HEK293 (cell line): Measurements from ENCODE around the gene SECTM1.
A peak's percentile ranks its signal among the peaks of the same experiment; 100 is the strongest.

Source experiments
- CTCF ChIA-PET: fragments of 350-600 bp; formaldehyde crosslinking; extraction: SDS; loops from one replicate; lab custom pipeline; 2021; ENCODE audit warnings: antibody characterized with exemption; lab: Yijun Ruan, JAX
- POLR2A ChIA-PET: fragments of 300-600 bp; formaldehyde crosslinking; extraction: SDS; loops from one replicate; lab custom pipeline; 2020; ENCODE audit warnings: antibody characterized with exemption, inconsistent platforms; lab: Yijun Ruan, JAX
- H3K27ac ChIP-seq: fragments of 200-500 bp; sonication (Bioruptor generic); 2 replicates; pipeline ENCODE4 v1.5.1; 2014; ENCODE audit warnings: low read depth, low read length, control low read depth, inconsistent platforms; ENCODE audit errors: extremely low read depth
- H3K36me3 ChIP-seq, 2 experiments: fragments of 200-500 bp in 1 of 2; sonication (Bioruptor generic) in 1 of 2; 1 replicate in 1 of 2; 2 replicates in 1 of 2; pipeline ENCODE4 v1.5.1; 2014 to 2017; ENCODE audit warnings: inconsistent platforms in 2 of 2, low read length in 2 of 2; ENCODE audit not compliant: control insufficient read depth in 2 of 2, insufficient read depth in 1 of 2
- H3K4me1 ChIP-seq: fragments of 200-500 bp; sonication (Bioruptor generic); 2 replicates; pipeline ENCODE4 v1.5.1; 2014; ENCODE audit warnings: mild to moderate bottlenecking, low read length, inconsistent platforms; ENCODE audit not compliant: control insufficient read depth, insufficient read depth
- H3K4me3 ChIP-seq: 2 replicates; pipeline ENCODE4 v1.5.1; 2011; ENCODE audit warnings: low read depth, mild to moderate bottlenecking, control low read depth, low read length, moderate library complexity
- H3K9me3 ChIP-seq: fragments of 200-500 bp; sonication (Bioruptor generic); 2 replicates; pipeline ENCODE4 v1.5.1; 2014; ENCODE audit warnings: low read depth, low read length, inconsistent platforms; ENCODE audit not compliant: control insufficient read depth, insufficient read depth
- MYNN ChIP-seq: fragments of 450-650 bp; formaldehyde crosslinking; IDR thresholded peaks from 2 replicates; pipeline ENCODE4 v1.5.1; 2016; ENCODE audit warnings: missing biosample characterization, missing genetic modification characterization, borderline replicate concordance
- PBX3 ChIP-seq: sonication (generic); formaldehyde crosslinking; IDR thresholded peaks from 2 replicates; pipeline ENCODE4 v1.8.1; 2022; ENCODE audit warnings: mild to moderate bottlenecking, moderate library complexity, missing genetic modification reagents
- SP7 ChIP-seq: fragments of 450-650 bp; formaldehyde crosslinking; IDR thresholded peaks from 2 replicates; pipeline ENCODE4 v1.5.1; 2016; ENCODE audit warnings: missing biosample characterization, missing genetic modification characterization
- TCF7L2 ChIP-seq: IDR thresholded peaks from 2 replicates; pipeline ENCODE4 v1.6.1; 2011; ENCODE audit warnings: low read depth, mild to moderate bottlenecking, inconsistent platforms, low read length, moderate library complexity, borderline replicate concordance
- ZEB2 ChIP-seq: fragments of 450-650 bp; formaldehyde crosslinking; IDR thresholded peaks from 2 replicates; pipeline ENCODE4 v1.5.1; 2016; ENCODE audit warnings: missing biosample characterization, missing genetic modification characterization
- ZIC2 ChIP-seq: fragments of 450-650 bp; formaldehyde crosslinking; IDR thresholded peaks from 2 replicates; pipeline ENCODE4 v1.5.1; 2016; ENCODE audit warnings: missing biosample characterization, missing genetic modification characterization
- ZNF114 ChIP-seq: fragments of 450-650 bp; formaldehyde crosslinking; IDR thresholded peaks from 2 replicates; pipeline ENCODE4 v1.5.0; 2017; ENCODE audit warnings: missing biosample characterization, missing genetic modification characterization
- ZNF121 ChIP-seq: fragments of 450-650 bp; formaldehyde crosslinking; IDR thresholded peaks from 2 replicates; pipeline ENCODE4 v1.5.1; 2016; ENCODE audit warnings: missing biosample characterization, missing genetic modification characterization
- ZNF155 ChIP-seq: fragments of 450-650 bp; formaldehyde crosslinking; IDR thresholded peaks from 2 replicates; pipeline ENCODE4 v1.5.1; 2016; ENCODE audit warnings: missing biosample characterization, missing genetic modification characterization
- ZNF2 ChIP-seq: fragments of 450-650 bp; formaldehyde crosslinking; IDR thresholded peaks from 2 replicates; pipeline ENCODE4 v1.5.1; 2016; ENCODE audit warnings: missing biosample characterization, missing genetic modification characterization
- ZNF223 ChIP-seq: fragments of 450-650 bp; formaldehyde crosslinking; IDR thresholded peaks from 2 replicates; pipeline ENCODE4 v1.5.1; 2016; ENCODE audit warnings: missing biosample characterization, missing genetic modification characterization
- ZNF302 ChIP-seq: fragments of 450-650 bp; formaldehyde crosslinking; IDR thresholded peaks from 2 replicates; pipeline ENCODE4 v1.5.1; 2016; ENCODE audit warnings: missing biosample characterization, missing genetic modification characterization, low read depth
- ZNF768 ChIP-seq: fragments of 450-650 bp; formaldehyde crosslinking; IDR thresholded peaks from 2 replicates; pipeline ENCODE4 v1.5.1; 2018; ENCODE audit warnings: missing biosample characterization, mild to moderate bottlenecking, missing genetic modification characterization
- ZSCAN18 ChIP-seq: fragments of 450-650 bp; formaldehyde crosslinking; IDR thresholded peaks from 2 replicates; pipeline ENCODE4 v1.5.1; 2016; ENCODE audit warnings: missing biosample characterization, missing genetic modification characterization
- TF ChIP-seq, protein P1 (sequence below): fragments of 450-650 bp; formaldehyde crosslinking; IDR thresholded peaks from 2 replicates; pipeline ENCODE4 v1.5.1; 2017; ENCODE audit warnings: missing biosample characterization, missing genetic modification characterization
- TF ChIP-seq, protein P2 (sequence below): fragments of 450-650 bp; formaldehyde crosslinking; IDR thresholded peaks from 2 replicates; pipeline ENCODE4 v1.5.1; 2017; ENCODE audit warnings: missing biosample characterization, missing genetic modification characterization
- TF ChIP-seq, protein P3 (sequence below): fragments of 450-650 bp; formaldehyde crosslinking; IDR thresholded peaks from 2 replicates; pipeline ENCODE4 v1.5.1; 2016; ENCODE audit warnings: missing biosample characterization, missing genetic modification characterization
- TF ChIP-seq, protein P4 (sequence below): fragments of 450-650 bp; formaldehyde crosslinking; IDR thresholded peaks from 2 replicates; pipeline ENCODE4 v1.5.1; 2016; ENCODE audit warnings: missing biosample characterization, missing genetic modification characterization
- TF ChIP-seq, protein P5 (sequence below): fragments of 450-650 bp; formaldehyde crosslinking; IDR thresholded peaks from 2 replicates; pipeline ENCODE4 v1.5.1; 2016; ENCODE audit warnings: missing biosample characterization, missing genetic modification characterization

The SECTM1 gene

GRCh38 chr17:82302568-82302963, 31.0 kb downstream of the SECTM1 start:
- no peak overlapping the region for H3K27ac ChIP-seq
- no peaks in the 10 kb centered on the region for H3K9me3 ChIP-seq
- POLR2A ChIA-PET = interaction anchor here (0.5 to 3.3 kb wide), 2 partner anchors 10 to 372 kb away, joined by 5 to 14 read pairs; no protein-coding TSS in a partner anchor
- H3K36me3 ChIP-seq = no peaks in the 10 kb centered on the region
- TF ChIP-seq ZNF223 = no peak
- TF ChIP-seq, protein P1, sequence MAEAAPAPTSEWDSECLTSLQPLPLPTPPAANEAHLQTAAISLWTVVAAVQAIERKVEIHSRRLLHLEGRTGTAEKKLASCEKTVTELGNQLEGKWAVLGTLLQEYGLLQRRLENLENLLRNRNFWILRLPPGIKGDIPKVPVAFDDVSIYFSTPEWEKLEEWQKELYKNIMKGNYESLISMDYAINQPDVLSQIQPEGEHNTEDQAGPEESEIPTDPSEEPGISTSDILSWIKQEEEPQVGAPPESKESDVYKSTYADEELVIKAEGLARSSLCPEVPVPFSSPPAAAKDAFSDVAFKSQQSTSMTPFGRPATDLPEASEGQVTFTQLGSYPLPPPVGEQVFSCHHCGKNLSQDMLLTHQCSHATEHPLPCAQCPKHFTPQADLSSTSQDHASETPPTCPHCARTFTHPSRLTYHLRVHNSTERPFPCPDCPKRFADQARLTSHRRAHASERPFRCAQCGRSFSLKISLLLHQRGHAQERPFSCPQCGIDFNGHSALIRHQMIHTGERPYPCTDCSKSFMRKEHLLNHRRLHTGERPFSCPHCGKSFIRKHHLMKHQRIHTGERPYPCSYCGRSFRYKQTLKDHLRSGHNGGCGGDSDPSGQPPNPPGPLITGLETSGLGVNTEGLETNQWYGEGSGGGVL (tag by site-specific recombination) = no peak
- TF ChIP-seq, protein P2, sequence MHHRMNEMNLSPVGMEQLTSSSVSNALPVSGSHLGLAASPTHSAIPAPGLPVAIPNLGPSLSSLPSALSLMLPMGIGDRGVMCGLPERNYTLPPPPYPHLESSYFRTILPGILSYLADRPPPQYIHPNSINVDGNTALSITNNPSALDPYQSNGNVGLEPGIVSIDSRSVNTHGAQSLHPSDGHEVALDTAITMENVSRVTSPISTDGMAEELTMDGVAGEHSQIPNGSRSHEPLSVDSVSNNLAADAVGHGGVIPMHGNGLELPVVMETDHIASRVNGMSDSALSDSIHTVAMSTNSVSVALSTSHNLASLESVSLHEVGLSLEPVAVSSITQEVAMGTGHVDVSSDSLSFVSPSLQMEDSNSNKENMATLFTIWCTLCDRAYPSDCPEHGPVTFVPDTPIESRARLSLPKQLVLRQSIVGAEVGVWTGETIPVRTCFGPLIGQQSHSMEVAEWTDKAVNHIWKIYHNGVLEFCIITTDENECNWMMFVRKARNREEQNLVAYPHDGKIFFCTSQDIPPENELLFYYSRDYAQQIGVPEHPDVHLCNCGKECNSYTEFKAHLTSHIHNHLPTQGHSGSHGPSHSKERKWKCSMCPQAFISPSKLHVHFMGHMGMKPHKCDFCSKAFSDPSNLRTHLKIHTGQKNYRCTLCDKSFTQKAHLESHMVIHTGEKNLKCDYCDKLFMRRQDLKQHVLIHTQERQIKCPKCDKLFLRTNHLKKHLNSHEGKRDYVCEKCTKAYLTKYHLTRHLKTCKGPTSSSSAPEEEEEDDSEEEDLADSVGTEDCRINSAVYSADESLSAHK = no peak
- TF ChIP-seq PBX3 = no peak
- TF ChIP-seq ZNF121 (tag by site-specific recombination) = no peak
- TF ChIP-seq SP7 (tag by site-specific recombination) = no peak
- no peak for TF ChIP-seq MYNN (tag by site-specific recombination)
- TF ChIP-seq, protein P3, sequence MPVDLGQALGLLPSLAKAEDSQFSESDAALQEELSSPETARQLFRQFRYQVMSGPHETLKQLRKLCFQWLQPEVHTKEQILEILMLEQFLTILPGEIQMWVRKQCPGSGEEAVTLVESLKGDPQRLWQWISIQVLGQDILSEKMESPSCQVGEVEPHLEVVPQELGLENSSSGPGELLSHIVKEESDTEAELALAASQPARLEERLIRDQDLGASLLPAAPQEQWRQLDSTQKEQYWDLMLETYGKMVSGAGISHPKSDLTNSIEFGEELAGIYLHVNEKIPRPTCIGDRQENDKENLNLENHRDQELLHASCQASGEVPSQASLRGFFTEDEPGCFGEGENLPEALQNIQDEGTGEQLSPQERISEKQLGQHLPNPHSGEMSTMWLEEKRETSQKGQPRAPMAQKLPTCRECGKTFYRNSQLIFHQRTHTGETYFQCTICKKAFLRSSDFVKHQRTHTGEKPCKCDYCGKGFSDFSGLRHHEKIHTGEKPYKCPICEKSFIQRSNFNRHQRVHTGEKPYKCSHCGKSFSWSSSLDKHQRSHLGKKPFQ (tag by site-specific recombination) = no peak
- no peak for TF ChIP-seq TCF7L2
- TF ChIP-seq ZNF114 = no peak
- peaks cover 7% of the 10 kb centered on the region for H3K4me1 ChIP-seq
- CTCF ChIA-PET = interaction anchor here (0.7 to 1.7 kb wide), 5 partner anchors 20 to 123 kb away, joined by 3 to 4 read pairs (median 3); no protein-coding TSS in a partner anchor
- no peak overlapping the region for H3K4me3 ChIP-seq

DNA sequence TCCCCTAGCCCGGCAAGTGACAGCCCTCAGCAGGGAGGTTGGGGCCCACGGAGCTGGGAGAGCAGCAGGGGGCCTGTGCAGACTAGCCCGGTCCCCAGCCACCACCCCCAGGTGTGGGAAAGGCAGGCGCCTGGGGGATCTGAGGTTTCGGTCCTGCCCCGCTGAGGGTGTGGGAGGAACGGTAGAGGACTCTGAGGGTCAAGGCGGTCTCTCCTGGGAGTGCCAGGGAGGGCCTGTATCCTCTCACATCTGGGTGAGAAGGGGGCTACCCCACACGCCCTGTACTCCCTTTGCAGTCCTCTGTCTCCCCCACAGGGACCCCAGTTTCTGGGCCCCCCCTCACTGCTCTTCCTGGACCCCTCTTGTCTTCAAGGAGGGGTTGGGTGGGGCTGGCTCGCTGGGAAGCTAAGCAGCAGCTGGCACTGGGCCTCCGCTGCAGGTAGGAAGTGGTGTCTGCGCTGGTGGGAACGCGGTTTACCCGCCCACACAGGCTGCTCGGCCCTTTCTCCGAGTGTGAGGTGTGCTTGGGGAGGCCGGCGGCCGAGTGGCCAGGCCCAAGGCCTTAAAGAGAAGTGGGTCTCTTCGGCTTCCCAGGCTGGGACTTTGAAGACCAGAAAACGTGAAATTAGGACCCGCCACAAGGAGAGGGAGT, 31.5 kb downstream of the SECTM1 start:
- CTCF ChIA-PET = interaction anchor here (1.0 to 2.3 kb wide), 5 partner anchors 9 to 124 kb away, joined by 3 to 11 read pairs (median 3); no protein-coding TSS in a partner anchor
- Histone ChIP-seq H3K9me3 (no peaks in the 10 kb centered on the region), H3K27ac (no peak overlapping the region), H3K36me3 (no peaks in the 10 kb centered on the region), H3K4me3 (no peak overlapping the region), H3K4me1 (peaks cover 12% of the 10 kb centered on the region)
- POLR2A ChIA-PET = interaction anchor here (1.9 to 3.3 kb wide), 2 partner anchors 9 to 10 kb away, joined by 7 to 14 read pairs; no protein-coding TSS in a partner anchor
- TF ChIP-seq, protein P4, sequence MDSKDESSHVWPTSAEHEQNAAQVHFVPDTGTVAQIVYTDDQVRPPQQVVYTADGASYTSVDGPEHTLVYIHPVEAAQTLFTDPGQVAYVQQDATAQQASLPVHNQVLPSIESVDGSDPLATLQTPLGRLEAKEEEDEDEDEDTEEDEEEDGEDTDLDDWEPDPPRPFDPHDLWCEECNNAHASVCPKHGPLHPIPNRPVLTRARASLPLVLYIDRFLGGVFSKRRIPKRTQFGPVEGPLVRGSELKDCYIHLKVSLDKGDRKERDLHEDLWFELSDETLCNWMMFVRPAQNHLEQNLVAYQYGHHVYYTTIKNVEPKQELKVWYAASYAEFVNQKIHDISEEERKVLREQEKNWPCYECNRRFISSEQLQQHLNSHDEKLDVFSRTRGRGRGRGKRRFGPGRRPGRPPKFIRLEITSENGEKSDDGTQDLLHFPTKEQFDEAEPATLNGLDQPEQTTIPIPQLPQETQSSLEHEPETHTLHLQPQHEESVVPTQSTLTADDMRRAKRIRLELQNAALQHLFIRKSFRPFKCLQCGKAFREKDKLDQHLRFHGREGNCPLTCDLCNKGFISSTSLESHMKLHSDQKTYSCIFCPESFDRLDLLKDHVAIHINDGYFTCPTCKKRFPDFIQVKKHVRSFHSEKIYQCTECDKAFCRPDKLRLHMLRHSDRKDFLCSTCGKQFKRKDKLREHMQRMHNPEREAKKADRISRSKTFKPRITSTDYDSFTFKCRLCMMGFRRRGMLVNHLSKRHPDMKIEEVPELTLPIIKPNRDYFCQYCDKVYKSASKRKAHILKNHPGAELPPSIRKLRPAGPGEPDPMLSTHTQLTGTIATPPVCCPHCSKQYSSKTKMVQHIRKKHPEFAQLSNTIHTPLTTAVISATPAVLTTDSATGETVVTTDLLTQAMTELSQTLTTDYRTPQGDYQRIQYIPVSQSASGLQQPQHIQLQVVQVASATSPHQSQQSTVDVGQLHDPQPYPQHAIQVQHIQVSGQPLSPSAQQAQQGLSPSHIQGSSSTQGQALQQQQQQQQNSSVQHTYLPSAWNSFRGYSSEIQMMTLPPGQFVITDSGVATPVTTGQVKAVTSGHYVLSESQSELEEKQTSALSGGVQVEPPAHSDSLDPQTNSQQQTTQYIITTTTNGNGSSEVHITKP (tag by site-specific recombination) = no peak
- TF ChIP-seq ZNF2 (tag by site-specific recombination) = no peak
- TF ChIP-seq, protein P5, sequence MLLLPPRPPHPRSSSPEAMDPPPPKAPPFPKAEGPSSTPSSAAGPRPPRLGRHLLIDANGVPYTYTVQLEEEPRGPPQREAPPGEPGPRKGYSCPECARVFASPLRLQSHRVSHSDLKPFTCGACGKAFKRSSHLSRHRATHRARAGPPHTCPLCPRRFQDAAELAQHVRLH (tag by site-specific recombination) = no peak
- no peak for TF ChIP-seq ZNF302 (tag by site-specific recombination)
- TF ChIP-seq ZIC2 (tag by site-specific recombination) = peak; percentile 83; the same call in 1 of the 2 replicates
- no peak for TF ChIP-seq ZSCAN18 (tag by site-specific recombination)
- TF ChIP-seq ZEB2 (tag by site-specific recombination) = no peak
- TF ChIP-seq ZNF768 = no peak
- no peak for TF ChIP-seq PBX3
- TF ChIP-seq ZNF155 = no peak
